ENCODE results near the gene TUB.

Gene TUB

DNA sequence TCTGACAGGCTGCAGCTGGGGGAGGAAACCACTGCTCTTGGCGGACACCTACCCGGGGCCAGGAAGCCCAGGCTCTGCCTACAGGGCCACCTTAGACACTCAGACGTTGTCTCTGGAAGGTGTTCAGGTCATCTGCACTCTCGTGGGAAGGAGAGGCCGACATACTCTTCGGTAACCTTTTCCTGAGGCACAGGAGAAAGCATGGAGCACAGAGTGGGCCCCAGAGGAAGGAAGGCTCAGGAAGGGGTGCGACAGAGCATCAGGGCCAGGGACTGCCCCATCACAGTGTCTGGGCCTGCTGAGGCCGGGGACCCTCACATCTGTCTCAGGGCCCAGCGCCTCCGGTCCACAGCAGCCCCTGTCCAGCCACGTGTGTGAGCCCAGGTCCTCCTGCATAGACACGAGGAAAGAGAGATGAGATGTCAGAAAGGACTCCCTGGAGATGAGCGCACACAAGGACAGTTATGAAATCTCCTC, 18.2 kb upstream of the TUB start:
- DNase-seq, result no peak
- H3K4me3 ChIP-seq (ENCODE audit: low read depth, low read length), result no peak overlapping the region
- H3K27ac ChIP-seq, result no peak overlapping the region
- H3K36me3 ChIP-seq (replicated peaks), result no peaks in the 10 kb centered on the region
- in situ Hi-C loops (cut with HindIII; ENCODE audit: low pct_ligation_motif_present, low sequenced_read_pairs), result no loop called here
- TF ChIP-seq CTCF (IDR thresholded peaks at IDR 0.05; ENCODE audit: low read depth, low read length, missing control alignments), result no peak
- H3K27me3 ChIP-seq (replicated peaks), result no peaks in the 10 kb centered on the region

DNA sequence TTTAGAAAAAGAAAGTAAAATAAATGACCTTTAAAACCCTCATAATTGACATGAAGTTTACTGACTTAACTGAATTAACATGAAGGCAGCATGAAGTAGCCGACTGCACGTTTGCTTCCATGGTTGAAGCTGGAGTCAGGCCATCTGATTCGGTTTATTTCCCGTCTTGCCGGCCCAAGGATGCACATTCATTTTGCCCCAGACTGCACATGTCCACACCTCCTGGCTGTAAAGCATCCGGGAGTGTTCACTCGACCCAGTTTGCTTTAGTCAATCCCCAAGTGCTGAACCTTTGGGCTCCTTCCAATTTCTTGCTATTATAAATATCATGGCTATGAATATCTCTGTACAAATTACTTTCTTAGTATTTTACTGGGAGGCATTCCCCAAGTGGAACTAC, 17.7 kb upstream of the TUB start:
- no peak overlapping the region for H3K4me3 ChIP-seq (ENCODE audit: low read depth, low read length)
- in situ Hi-C loops (cut with HindIII; ENCODE audit: low pct_ligation_motif_present, low sequenced_read_pairs), result no loop called here
- DNase-seq, result no peak
- H3K27me3 ChIP-seq (replicated peaks), result no peaks in the 10 kb centered on the region
- H3K36me3 ChIP-seq (replicated peaks), result no peaks in the 10 kb centered on the region
- no peak for TF ChIP-seq CTCF (IDR thresholded peaks at IDR 0.05; ENCODE audit: low read depth, low read length, missing control alignments)
- no peak overlapping the region for H3K27ac ChIP-seq

DNA sequence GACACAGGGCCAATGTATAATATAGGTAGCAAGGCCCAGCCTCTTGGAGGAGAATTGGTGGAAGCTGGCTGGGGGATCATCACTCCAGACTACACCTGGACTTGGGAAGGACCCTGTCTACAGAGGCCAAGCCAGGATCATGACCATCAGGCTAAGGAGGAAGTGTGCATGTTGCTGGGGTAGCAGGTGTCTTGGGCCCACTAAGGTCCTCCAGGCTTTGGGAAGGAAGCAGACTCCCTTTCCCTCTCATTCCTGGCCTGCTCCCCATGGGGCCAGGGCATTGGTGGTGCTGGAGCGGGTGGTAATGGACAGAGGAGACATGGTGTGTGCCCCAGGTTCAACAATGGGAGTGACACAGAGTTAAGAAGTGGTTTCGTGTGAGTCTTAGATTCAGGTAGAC, 16.0 kb upstream of the TUB start:
- no peak overlapping the region for H3K27ac ChIP-seq
- no peak overlapping the region for H3K4me3 ChIP-seq (ENCODE audit: low read depth, low read length)
- in situ Hi-C loops (cut with HindIII; ENCODE audit: low pct_ligation_motif_present, low sequenced_read_pairs), result no loop called here
- H3K27me3 ChIP-seq (replicated peaks), result no peaks in the 10 kb centered on the region
- no peak for TF ChIP-seq CTCF (IDR thresholded peaks at IDR 0.05; ENCODE audit: low read depth, low read length, missing control alignments)
- DNase-seq, result no peak
- H3K36me3 ChIP-seq (replicated peaks), result no peaks in the 10 kb centered on the region

GRCh38 chr11:8066036-8066910, 14.7 kb upstream of the TUB start:
- no peak for DNase-seq
- no peak for TF ChIP-seq CTCF (IDR thresholded peaks at IDR 0.05; ENCODE audit: low read depth, low read length, missing control alignments)
- Histone ChIP-seq H3K27me3 (replicated peaks) (no peaks in the 10 kb centered on the region), H3K4me3 (ENCODE audit: low read depth, low read length) (no peak overlapping the region), H3K36me3 (replicated peaks) (no peaks in the 10 kb centered on the region), H3K27ac (no peak overlapping the region)
- in situ Hi-C loops (cut with HindIII; ENCODE audit: low pct_ligation_motif_present, low sequenced_read_pairs), result no loop called here

- TF ChIP-seq CTCF (IDR thresholded peaks at IDR 0.05; ENCODE audit: low read depth, low read length, missing control alignments), result no peak
- in situ Hi-C loops (cut with HindIII; ENCODE audit: low pct_ligation_motif_present, low sequenced_read_pairs), result no loop called here
- H3K4me3 ChIP-seq (ENCODE audit: low read depth, low read length), result no peak overlapping the region
- DNase-seq, result no peak
- no peak overlapping the region for H3K27ac ChIP-seq
- no peaks in the 10 kb centered on the region for H3K36me3 ChIP-seq (replicated peaks)
- peaks cover 3% of the 10 kb centered on the region for H3K27me3 ChIP-seq (replicated peaks)
Measured at GRCh38 chr11:8066911-8067455, 14.0 kb upstream of the TUB start.
